Ishikawa (cell line): ENCODE results near the gene MCM8.

Experiments used
- CREB1 ChIP-seq: IDR thresholded peaks from 2 replicates; pipeline ENCODE4 v1.6.1; 2012; ENCODE audit warnings: low read depth
- EGR1 ChIP-seq: IDR thresholded peaks from 2 replicates; pipeline ENCODE4 v1.6.1; 2012
- EP300 ChIP-seq: IDR thresholded peaks from 2 replicates; pipeline ENCODE4 v1.6.1; 2012; ENCODE audit warnings: borderline replicate concordance
- MAX ChIP-seq: IDR thresholded peaks from 2 replicates; pipeline ENCODE4 v1.6.1; 2012
- RAD21 ChIP-seq: IDR thresholded peaks from 2 replicates; pipeline ENCODE4 v1.6.1; 2012; ENCODE audit warnings: low read depth
- TAF1 ChIP-seq: IDR thresholded peaks from 2 replicates; pipeline ENCODE4 v1.6.1; 2012; ENCODE audit warnings: low read depth, mild to moderate bottlenecking
- TCF12 ChIP-seq: IDR thresholded peaks from 2 replicates; pipeline ENCODE4 v1.6.1; 2012; ENCODE audit warnings: low read depth
- TEAD4 ChIP-seq: IDR thresholded peaks from 2 replicates; pipeline ENCODE4 v1.6.1; 2012
- YY1 ChIP-seq: IDR thresholded peaks from 2 replicates; pipeline ENCODE4 v1.6.1; 2012; ENCODE audit warnings: low read depth
- ZBTB7A ChIP-seq: IDR thresholded peaks from 2 replicates; pipeline ENCODE4 v1.6.1; 2012; ENCODE audit warnings: low read depth

- TF ChIP-seq MAX (no peak), RAD21 (no peak), TEAD4 (no peak), EP300 (no peak), TCF12 (no peak), EGR1 (no peak), CREB1 (no peak), TAF1 (no peak), YY1 (no peak), ZBTB7A (no peak)
Measured at GRCh38 chr20:5908981-5909380, 41.5 kb upstream of the MCM8 start.
